Measurements from ENCODE around the gene HSPA4L.

Gene HSPA4L

DNA sequence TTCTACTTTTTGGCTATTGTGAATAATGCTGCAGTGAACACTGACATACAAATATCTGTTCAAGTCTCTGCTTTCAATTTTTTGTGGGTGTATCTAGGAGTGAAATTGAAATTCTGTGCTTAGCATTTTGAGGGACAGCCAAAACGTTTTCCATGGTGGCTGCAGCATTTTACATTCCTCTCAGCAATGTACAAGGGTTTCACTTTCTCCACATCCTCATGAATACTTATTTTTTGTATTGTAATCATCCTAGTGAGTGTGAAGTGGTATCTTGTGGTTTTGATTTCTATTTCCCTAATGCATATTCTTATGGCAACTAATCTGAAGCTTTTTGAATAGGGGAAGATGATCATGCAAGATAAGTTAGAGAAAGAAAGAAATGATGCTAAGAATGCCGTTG, 40.3 kb downstream of the HSPA4L start:
- TF ChIP-seq POLR2A (IDR thresholded peaks at IDR 0.05; ENCODE audit: low read depth, low read length) = no peak
- DNase-seq (ENCODE audit: insufficient read length, low spot score) = no peak
- FAIRE-seq = no peak

DNA sequence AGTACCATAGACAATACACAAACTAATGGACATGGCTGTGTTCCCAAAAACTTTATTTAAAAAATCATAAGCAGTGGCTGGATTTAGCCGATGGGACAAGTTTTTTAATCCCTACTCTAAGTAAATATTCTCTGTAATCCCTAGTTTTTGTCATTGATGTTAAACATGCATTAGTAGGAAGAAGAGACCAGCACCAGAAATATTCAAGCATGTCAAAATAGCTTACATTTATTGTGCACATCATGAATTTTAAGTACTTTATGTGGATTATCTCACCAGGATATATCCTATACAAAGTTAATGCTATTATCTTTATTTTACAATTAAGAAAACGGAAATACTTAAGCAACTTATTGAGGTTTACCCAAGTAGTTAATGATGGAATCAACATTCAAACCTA, 46.0 kb downstream of the HSPA4L start:
- TF ChIP-seq POLR2A (IDR thresholded peaks at IDR 0.05; ENCODE audit: low read depth, low read length) = no peak
- DNase-seq (ENCODE audit: insufficient read length, low spot score) = no peak
- no peak for FAIRE-seq

DNA sequence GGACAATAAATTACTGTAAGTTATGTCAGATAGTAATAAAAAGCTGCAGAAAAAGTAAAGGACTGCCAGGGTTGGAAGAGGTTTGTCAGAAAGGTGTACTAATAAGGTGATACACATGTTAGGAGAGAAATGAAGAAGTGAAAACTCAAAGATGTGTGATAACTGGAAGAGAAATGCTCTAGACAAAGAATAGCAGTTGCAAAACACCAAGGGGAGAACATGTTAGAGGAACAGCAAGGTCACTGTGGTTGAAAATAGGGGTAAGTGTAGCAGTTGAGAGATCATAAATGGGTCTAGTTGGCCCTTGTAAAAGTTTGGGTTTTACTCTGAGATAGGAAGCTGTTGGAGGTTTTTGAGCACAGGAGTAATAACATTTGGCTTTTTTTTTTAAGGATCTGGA, 46.9 kb downstream of the HSPA4L start:
- FAIRE-seq = no peak
- no peak for DNase-seq (ENCODE audit: insufficient read length, low spot score)
- no peak for TF ChIP-seq POLR2A (IDR thresholded peaks at IDR 0.05; ENCODE audit: low read depth, low read length)

DNA sequence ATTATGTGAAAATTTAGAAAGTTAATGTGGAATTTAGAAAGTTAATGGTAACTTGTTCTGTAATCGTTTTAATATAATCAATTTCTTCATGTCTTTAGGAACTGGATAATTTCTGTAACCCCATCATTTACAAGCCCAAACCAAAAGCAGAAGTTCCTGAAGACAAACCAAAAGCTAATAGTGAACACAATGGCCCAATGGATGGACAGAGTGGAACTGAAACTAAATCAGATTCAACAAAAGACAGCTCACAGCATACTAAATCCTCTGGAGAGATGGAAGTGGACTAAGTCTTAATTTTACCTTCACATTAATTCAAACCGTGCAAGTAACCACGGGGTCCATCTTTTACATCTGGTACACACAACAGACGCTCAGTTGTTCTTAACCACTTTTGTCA, 50.5 kb downstream of the HSPA4L start:
- no peak for TF ChIP-seq POLR2A (IDR thresholded peaks at IDR 0.05; ENCODE audit: low read depth, low read length)
- DNase-seq (ENCODE audit: insufficient read length, low spot score) = no peak
- FAIRE-seq = no peak

DNA sequence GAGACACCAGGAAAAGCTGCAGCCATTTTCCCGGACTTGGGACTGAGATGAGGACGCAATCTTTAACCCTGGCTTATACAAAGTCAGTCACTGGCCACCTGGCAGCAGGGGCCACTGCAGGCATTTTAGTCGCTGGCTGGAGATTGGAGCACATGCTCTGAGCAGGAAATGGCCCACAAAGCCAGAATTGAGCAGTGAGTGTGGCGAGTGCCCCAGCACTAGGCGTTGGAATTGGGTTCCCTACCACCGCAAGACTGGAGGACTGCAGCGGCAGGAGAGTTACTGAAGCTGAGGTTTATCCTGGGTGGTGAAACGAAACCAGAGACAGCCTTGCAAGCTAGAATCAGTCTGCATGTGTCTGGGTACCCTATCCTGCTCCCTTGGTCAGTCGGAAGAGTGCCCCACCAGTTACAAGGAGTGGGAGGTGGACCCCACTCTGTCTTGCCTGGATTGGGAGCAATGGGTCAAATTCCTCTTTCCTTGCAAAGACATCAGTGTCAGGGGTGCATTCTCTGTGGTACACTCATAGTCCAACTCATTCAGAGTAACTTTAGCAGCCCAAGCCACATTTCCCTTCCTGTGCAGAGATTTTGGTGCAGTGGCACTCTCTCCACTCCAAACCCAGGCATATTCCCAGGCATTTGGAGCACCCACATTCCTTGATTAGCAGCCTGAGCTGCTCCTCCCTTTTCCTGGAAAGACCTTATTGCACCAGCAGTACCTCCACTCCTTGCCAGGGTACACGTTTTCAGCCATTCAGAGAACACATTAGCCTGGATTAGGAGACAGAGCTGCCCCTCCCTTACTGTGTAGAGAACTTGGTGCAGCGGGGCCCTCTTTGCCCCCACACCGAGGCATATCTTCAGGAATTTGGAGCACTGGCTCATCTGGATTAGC, 61.8 kb downstream of the HSPA4L start:
- no peak for FAIRE-seq
- DNase-seq (ENCODE audit: insufficient read length, low spot score) = no peak
- TF ChIP-seq POLR2A (IDR thresholded peaks at IDR 0.05; ENCODE audit: low read depth, low read length) = no peak

DNA sequence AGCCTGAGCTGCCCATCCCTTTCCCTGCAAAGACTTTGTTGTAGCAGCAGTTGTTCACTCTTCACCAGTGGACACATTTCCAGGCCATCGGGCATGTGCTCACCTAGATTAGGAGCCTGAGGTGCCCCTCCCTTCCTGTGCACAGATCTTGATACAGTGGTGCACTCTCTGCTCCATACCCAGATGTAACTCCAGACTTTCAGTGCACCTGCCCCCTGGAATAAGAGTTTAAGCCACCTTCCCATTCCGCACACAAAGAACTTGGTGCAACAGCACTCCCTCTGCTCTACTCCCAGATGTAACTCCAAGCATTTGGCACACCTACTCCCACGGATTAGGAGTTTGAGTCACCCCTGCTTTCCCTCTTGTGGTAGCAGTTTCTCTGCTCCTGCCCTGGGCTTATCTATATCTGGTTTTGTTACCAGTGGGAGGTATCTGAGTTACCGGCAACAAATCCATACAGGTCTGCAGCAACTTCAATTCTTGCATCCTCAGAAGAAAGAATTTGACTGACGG, 62.5 kb downstream of the HSPA4L start:
- peak; percentile 6 for FAIRE-seq

DNA sequence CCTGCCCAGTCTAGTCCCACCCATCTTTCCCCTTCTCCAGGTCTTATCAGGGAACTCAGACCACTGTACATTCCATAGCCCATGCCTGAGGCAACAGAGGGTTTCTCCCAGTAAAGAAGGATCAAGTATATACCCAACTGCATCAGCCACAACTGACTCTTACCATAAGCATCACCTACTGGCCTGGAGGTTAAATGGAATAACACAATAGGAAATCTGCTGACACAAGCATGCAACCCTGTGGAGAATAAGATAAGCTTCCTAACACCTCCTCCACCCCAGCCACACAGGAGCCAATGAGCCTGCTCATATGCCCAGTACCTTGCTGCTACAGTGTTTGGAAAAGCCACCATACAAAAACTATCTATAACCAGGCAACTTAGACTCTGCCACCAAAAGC, 63.9 kb downstream of the HSPA4L start:
- DNase-seq (ENCODE audit: insufficient read length, low spot score) (no peak), FAIRE-seq (no peak)
- TF ChIP-seq POLR2A (IDR thresholded peaks at IDR 0.05; ENCODE audit: low read depth, low read length) = no peak

More for the DNA sequence above, 62.5 kb downstream of the HSPA4L start:
- no peak for DNase-seq (ENCODE audit: insufficient read length, low spot score)
- no peak for TF ChIP-seq POLR2A (IDR thresholded peaks at IDR 0.05; ENCODE audit: low read depth, low read length)

DNA sequence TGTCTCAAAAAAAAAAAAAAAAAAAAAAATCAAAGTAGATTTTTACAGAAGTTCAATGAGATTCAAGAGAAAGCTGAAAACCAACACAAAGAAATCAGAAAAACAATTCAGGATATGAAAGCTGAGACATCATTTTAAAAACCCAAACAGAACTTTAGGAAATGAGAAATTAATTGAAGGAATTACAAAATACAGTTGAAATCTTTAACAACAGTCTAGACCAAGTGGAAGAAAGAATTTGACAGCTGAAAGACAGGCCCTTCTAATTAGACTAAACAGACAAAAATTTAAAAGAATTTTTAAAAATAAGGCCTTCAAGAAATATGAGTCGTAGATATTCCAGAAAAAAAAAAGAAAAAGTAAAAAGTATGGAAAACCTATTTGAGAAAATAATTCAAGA, 64.6 kb downstream of the HSPA4L start:
- DNase-seq (ENCODE audit: insufficient read length, low spot score) (no peak), FAIRE-seq (no peak)
- TF ChIP-seq POLR2A (IDR thresholded peaks at IDR 0.05; ENCODE audit: low read depth, low read length) = no peak

DNA sequence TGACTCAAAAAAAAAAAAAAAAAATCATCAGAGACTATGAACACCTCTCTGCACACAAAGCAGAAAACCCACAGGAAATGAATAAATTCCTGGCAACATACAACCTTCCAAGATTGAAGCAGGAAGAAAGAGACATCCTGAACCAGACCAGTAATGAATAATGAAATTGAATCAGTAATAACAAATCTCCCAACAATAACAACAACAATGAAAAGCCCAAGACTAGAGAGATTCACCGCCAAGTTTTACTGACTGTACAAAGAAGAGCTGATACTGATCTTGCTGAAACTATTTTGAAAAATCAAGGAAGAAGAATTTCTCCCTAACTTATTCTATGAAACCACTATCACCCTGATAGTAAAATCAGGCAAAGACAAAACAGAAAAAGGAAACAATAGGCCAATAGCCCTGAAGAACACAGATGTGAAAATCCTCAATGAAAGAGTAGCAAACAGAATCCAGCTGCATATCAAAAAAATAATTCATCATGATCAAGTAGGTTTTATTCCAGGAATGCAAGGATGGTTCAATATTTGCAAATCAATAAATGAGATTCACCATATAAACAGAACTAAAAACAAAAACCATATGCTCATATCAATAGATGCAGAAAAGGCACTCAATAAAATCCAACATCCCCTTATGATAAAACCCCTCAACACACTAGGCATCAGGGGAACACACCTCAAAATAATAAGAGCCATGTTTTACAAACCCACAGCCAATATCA, 67.5 kb downstream of the HSPA4L start:
- FAIRE-seq = no peak
- TF ChIP-seq POLR2A (IDR thresholded peaks at IDR 0.05; ENCODE audit: low read depth, low read length) = no peak
- no peak for DNase-seq (ENCODE audit: insufficient read length, low spot score)

DNA sequence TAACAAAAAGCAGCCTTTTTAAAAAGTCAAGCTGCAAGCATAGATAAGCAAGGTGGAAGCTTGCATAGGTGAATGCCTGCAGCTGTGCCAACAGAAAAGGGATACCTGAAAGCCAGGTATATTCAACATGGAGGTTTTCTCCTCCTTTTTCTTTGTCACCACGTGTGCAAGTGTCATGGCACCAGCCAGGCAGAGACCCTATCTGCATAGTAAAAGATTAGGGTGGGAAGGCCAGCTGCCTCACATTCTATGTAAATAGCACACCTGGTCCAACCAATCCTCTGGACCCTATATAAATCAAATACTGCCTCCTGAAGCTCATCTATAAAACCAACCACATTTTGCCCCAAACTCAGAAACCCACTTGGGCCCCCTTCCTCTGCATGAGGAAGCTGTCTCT, 70.5 kb downstream of the HSPA4L start:
- no peak for TF ChIP-seq POLR2A (IDR thresholded peaks at IDR 0.05; ENCODE audit: low read depth, low read length)
- DNase-seq (ENCODE audit: insufficient read length, low spot score) (no peak), FAIRE-seq (no peak)

DNA sequence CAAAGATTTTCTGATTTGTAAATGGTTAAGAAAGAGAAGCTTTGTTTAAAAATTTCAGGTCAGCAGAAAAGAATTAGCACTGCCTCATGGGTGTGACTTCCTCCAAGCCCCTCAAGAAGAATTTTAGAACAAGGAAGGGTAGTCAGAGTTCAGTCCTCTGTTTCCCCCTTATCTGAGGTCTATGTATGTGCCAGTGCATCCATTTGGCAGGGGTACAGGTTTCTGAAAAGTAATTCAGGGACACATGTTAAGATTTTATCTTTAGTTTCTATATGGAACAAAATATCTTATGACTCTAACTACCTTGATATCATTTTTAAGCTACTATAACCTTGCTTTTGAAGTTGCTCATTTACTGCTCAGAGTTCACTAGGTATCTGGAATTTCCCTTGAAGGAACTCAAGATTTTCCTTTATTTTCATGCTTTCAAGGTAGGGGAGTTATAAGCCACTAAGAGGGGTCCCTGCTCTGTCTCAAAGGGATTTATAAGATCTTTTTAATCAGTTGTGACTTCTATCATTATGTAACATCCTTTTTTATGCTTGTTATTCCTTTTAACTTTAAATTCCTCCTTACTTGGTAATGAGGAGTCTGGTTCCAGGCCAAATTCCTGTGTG, 74.2 kb downstream of the HSPA4L start:
- TF ChIP-seq POLR2A (IDR thresholded peaks at IDR 0.05; ENCODE audit: low read depth, low read length) = no peak

DNA sequence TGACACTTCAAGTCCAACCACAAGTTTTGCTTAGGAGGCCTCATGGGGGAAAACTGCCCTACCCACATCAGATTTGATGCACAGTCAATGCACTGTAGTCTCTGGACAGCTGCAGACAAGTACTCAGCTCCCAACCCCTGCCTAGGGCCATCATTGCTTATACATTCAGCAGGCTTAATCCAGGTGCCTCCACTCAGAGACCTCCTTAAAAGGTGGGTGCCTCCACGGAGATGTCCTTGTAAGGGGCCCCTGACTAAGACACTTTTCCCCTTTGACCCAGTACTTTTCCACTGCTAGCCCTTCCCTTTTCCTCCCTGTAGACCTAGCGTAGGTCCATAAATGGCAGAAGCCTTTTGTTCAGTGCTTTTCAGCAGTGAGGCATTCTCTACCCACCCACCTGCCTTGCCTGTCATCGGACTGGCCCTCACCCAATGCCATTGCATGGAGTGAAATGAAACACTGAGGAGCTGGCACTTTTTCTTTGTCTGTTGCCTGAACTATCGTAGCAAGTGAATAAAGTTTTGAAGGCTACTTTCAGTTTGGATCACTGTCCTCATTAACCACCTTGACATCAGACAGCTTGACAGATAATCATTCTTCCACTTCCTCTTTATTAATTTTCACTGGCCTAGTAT, 74.8 kb downstream of the HSPA4L start:
- peak; percentile 33 for FAIRE-seq
- no peak for DNase-seq (ENCODE audit: insufficient read length, low spot score)
- TF ChIP-seq POLR2A (IDR thresholded peaks at IDR 0.05; ENCODE audit: low read depth, low read length) = no peak

More for the DNA sequence above, 74.2 kb downstream of the HSPA4L start:
- no peak for FAIRE-seq
- DNase-seq (ENCODE audit: insufficient read length, low spot score) = no peak

DNA sequence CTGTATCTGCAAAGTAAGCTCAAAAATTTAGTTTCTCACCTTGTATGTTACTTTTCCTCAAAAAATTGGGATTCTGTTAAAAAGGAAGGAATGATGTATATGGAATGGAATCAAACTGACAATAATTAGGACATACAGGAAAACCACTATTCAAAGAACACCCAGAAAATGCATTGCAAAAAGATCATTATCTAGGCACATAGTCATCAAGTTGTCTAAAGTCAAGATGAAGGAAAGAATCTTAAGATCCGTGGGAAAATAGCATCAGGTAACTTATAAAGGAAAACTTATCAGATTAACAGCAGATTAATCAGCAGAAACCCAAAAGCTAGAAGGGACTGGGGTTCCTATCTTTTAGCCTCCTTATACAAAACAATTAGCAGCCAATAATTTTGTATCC, 75.5 kb downstream of the HSPA4L start:
- no peak for FAIRE-seq
- no peak for DNase-seq (ENCODE audit: insufficient read length, low spot score)
- no peak for TF ChIP-seq POLR2A (IDR thresholded peaks at IDR 0.05; ENCODE audit: low read depth, low read length)

DNA sequence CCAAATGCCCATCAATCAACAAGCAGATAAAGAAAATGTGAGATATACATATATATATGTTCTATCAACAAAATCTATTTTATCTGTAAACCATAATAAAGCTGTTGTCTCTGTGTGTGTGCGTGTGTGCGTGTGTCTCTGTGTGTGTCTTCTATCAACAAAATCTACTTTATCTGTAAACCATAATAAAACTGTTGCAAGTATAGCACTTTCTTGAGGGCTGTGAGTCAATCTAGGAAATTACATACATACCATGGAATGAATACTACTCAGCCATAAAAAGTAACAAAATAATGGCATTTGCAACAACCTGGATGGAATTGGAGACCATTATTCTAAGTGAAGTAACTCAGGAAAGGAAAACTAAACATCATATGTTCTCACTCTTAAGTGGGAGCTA, 86.1 kb downstream of the HSPA4L start:
- DNase-seq (ENCODE audit: insufficient read length, low spot score) (no peak), FAIRE-seq (no peak)
- TF ChIP-seq POLR2A (IDR thresholded peaks at IDR 0.05; ENCODE audit: low read depth, low read length) = no peak

Measured in H54 (cell line).